Sigmoid colon (tissue), 4 donors: ENCODE data around the gene YIPF1.

Experiments used
- CTCF ChIP-seq, 4 experiments: fragments of 450-650 bp in 3 of 4; fragments of 200-600 bp in 1 of 4; IDR thresholded peaks; one replicate each; pipeline ENCODE4 v1.5.1; 2016 to 2019; ENCODE audit warnings: antibody characterized with exemption in 4 of 4, mild to moderate bottlenecking in 3 of 4, moderate library complexity in 2 of 4
- POLR2A ChIP-seq, 2 donors: fragments of 450-650 bp; IDR thresholded peaks; one replicate each; pipeline ENCODE4 v1.6.1; 2016; ENCODE audit warnings: antibody characterized with exemption in 2 of 2, mild to moderate bottlenecking in 2 of 2, moderate library complexity in 2 of 2
- POLR2AphosphoS5 ChIP-seq, 4 donors: sonication (generic); formaldehyde crosslinking; IDR thresholded peaks; one replicate each; pipeline ENCODE4 v1.6.1; 2017; ENCODE audit warnings: antibody characterized with exemption in 4 of 4

- TF ChIP-seq CTCF (IDR thresholded peaks at IDR 0.05) (no peak), POLR2A (IDR thresholded peaks at IDR 0.05) (no peak), POLR2AphosphoS5 (IDR thresholded peaks at IDR 0.05) (no peak)
These were observed 52.0 kb downstream of the YIPF1 start for GRCh38 chr1:53837646-53837923.
